Endothelial cell (in vitro differentiated cells): ENCODE measurements around the gene GRHL1. TPM values are rescaled to one million over a fixed set of nuclear protein-coding genes. Genes with fewer than 3 reads are reported as not detected.

ENCODE experiments used
- DNase-seq: peaks from one replicate; pipeline ENCODE4 v3.0.0; 2021; ENCODE audit warnings: low spot score
- H3K27ac Mint-ChIP-seq: one replicate; pipeline ENCODE4 v1.8.0; 2021; ENCODE audit warnings: mixed read lengths, inconsistent platforms; ENCODE audit not compliant: unreplicated experiment
- H3K27me3 Mint-ChIP-seq: one replicate; pipeline ENCODE4 v1.8.0; 2021; ENCODE audit warnings: mild to moderate bottlenecking, moderate library complexity, mixed read lengths, inconsistent platforms; ENCODE audit not compliant: unreplicated experiment
- H3K36me3 Mint-ChIP-seq: one replicate; pipeline ENCODE4 v1.8.0; 2021; ENCODE audit warnings: mild to moderate bottlenecking, low read depth, mixed read lengths, inconsistent platforms; ENCODE audit not compliant: unreplicated experiment
- H3K4me1 Mint-ChIP-seq: one replicate; pipeline ENCODE4 v1.8.0; 2021; ENCODE audit warnings: mild to moderate bottlenecking, mixed read lengths, inconsistent platforms; ENCODE audit not compliant: unreplicated experiment
- H3K4me3 Mint-ChIP-seq: one replicate; pipeline ENCODE4 v1.8.0; 2021; ENCODE audit warnings: mild to moderate bottlenecking, mixed read lengths, inconsistent platforms; ENCODE audit not compliant: unreplicated experiment
- H3K9me3 Mint-ChIP-seq: one replicate; pipeline ENCODE4 v1.8.0; 2021; ENCODE audit warnings: mixed read lengths, inconsistent platforms; ENCODE audit not compliant: unreplicated experiment
- total RNA-seq: library from RNA; stranded (reverse); fragmentation: NEBNext Ultra II Directional; extraction: Animal tissue kit (Norgen Biotek cat#: 25700); gene quantifications from one replicate; pipeline ENCODE4 v1.2.1, GENCODE V29; 2021; ENCODE audit not compliant: unreplicated experiment
- TF ChIP-seq, protein P1 (sequence below): fragments of 200-600 bp; sonication (generic); IDR thresholded peaks from one replicate; pipeline ENCODE4 v1.5.0; 2021; ENCODE audit warnings: antibody characterized with exemption; ENCODE audit not compliant: unreplicated experiment

GRHL1 gene
- total RNA-seq, 1 donor from 2014 or later: 1.7 TPM

- no peaks in the 10 kb centered on the region for H3K9me3 Mint-ChIP-seq
- H3K4me1 Mint-ChIP-seq: peaks cover 4% of the 10 kb centered on the region
- no peak for DNase-seq
- no peak overlapping the region for H3K4me3 Mint-ChIP-seq
- H3K36me3 Mint-ChIP-seq: no peaks in the 10 kb centered on the region
- H3K27ac Mint-ChIP-seq: no peak overlapping the region
- TF ChIP-seq, protein P1, sequence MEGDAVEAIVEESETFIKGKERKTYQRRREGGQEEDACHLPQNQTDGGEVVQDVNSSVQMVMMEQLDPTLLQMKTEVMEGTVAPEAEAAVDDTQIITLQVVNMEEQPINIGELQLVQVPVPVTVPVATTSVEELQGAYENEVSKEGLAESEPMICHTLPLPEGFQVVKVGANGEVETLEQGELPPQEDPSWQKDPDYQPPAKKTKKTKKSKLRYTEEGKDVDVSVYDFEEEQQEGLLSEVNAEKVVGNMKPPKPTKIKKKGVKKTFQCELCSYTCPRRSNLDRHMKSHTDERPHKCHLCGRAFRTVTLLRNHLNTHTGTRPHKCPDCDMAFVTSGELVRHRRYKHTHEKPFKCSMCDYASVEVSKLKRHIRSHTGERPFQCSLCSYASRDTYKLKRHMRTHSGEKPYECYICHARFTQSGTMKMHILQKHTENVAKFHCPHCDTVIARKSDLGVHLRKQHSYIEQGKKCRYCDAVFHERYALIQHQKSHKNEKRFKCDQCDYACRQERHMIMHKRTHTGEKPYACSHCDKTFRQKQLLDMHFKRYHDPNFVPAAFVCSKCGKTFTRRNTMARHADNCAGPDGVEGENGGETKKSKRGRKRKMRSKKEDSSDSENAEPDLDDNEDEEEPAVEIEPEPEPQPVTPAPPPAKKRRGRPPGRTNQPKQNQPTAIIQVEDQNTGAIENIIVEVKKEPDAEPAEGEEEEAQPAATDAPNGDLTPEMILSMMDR: no peak
- peaks cover 13% of the 10 kb centered on the region for H3K27me3 Mint-ChIP-seq
Observed at GRCh38 chr2:10035053-10035422, 83.5 kb downstream of the GRHL1 start.

DNA sequence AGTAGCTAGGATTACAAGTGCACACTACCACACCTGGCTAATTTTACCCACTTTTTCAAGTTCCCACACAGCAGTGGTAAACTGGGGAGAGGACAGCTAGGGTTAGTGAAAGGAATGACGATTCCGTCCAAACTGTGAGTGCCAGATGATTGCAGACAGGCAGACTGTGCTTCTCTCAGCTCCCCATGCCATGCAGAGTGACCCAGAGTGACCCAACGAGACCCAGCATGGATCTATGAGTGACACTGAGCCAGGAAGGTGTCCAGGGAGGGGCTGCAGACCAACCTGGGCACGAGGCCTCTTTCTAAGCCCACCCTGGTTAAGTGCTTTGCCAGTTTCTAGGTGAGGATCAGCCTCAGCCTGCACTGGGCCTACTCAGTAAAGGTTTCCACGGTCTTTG, 84.1 kb downstream of the GRHL1 start:
- Mint-ChIP-seq H3K4me1 (peaks cover 6% of the 10 kb centered on the region), H3K27ac (no peak overlapping the region), H3K4me3 (no peak overlapping the region), H3K27me3 (peaks cover 13% of the 10 kb centered on the region), H3K9me3 (no peaks in the 10 kb centered on the region), H3K36me3 (peaks cover 3% of the 10 kb centered on the region)
- TF ChIP-seq, protein P1: no peak
- DNase-seq: no peak

- no peak for DNase-seq
- peaks cover 7% of the 10 kb centered on the region for H3K36me3 Mint-ChIP-seq
- H3K4me1 Mint-ChIP-seq: peaks cover 9% of the 10 kb centered on the region
- H3K27me3 Mint-ChIP-seq: peaks cover 20% of the 10 kb centered on the region
- TF ChIP-seq, protein P1: no peak
- H3K27ac Mint-ChIP-seq: no peak overlapping the region
- H3K9me3 Mint-ChIP-seq: no peaks in the 10 kb centered on the region
- H3K4me3 Mint-ChIP-seq: no peak overlapping the region
Observed at GRCh38 chr2:10036095-10036884, 84.8 kb downstream of the GRHL1 start.

- TF ChIP-seq, protein P1: no peak
- peaks cover 18% of the 10 kb centered on the region for H3K27me3 Mint-ChIP-seq
- peaks cover 10% of the 10 kb centered on the region for H3K36me3 Mint-ChIP-seq
- no peak overlapping the region for H3K27ac Mint-ChIP-seq
- DNase-seq: no peak
- no peak overlapping the region for H3K4me3 Mint-ChIP-seq
- no peaks in the 10 kb centered on the region for H3K9me3 Mint-ChIP-seq
- peaks cover 16% of the 10 kb centered on the region for H3K4me1 Mint-ChIP-seq
Observed at GRCh38 chr2:10038123-10038522, 86.6 kb downstream of the GRHL1 start.

DNA sequence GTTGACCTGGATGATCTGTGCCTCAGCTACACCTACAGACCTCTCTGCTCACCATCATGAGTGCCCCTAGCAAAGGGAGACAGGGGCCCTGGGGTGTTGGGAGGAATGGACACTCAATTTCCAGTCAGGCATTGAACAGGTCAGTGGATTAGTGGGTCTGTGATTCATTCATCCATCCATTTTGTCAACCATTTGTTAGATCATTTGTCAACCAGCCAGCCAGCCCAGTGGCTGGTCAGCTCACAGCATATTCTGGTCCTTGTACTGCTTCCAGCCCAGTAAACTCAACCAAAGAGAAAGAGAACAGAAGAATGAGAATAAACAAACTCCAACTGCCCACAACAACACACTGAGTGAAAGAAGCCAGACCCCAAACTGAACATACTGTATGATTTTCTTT, 87.2 kb downstream of the GRHL1 start:
- peaks cover 16% of the 10 kb centered on the region for H3K4me1 Mint-ChIP-seq
- DNase-seq: no peak
- no peaks in the 10 kb centered on the region for H3K9me3 Mint-ChIP-seq
- no peak overlapping the region for H3K4me3 Mint-ChIP-seq
- TF ChIP-seq, protein P1: no peak
- H3K27me3 Mint-ChIP-seq: peaks cover 18% of the 10 kb centered on the region
- peaks cover 10% of the 10 kb centered on the region for H3K36me3 Mint-ChIP-seq
- no peak overlapping the region for H3K27ac Mint-ChIP-seq
